ENCODE measurements around the gene BMPR2.

Gene BMPR2

DNA sequence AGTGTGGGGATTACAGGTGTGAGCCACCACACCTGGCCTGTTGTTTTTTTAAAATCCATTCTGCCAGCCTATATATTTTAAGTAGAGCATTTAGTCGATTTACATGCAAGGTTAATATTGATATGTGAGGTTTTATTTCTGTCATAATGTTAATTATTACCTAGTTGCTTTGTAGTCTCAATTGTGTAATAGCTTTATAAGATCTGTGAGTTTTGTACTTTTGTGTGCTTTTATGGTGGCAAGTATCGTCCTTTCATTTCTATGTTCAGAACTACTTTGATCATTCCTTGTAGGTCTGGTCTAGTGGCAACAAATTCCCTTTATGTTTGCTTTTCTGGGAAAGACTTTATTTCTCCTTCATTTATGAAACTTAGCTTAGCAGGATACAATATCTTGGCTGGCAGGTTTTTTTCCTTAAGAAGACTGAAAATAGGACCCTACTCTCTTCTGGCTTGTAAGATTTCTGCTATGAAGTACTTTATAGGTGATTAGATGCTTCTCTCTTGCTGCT lies 207.6 kb downstream of the BMPR2 start:
- H3K4me1 ChIP-seq (ENCODE audit: control insufficient read depth, insufficient read depth, low read length) = peaks cover 6% of the 10 kb centered on the region
- no peaks in the 10 kb centered on the region for H3K9me3 ChIP-seq (ENCODE audit: control insufficient read depth, low read length)
- H3K27me3 ChIP-seq (ENCODE audit: control insufficient read depth, insufficient read depth, low read length) = no peaks in the 10 kb centered on the region
- no peak overlapping the region for H3K9ac ChIP-seq (ENCODE audit: low read length)
- no peak overlapping the region for H3K4me3 ChIP-seq (ENCODE audit: low read length)
- H3K36me3 ChIP-seq (ENCODE audit: control insufficient read depth, insufficient read depth, low read length) = no peaks in the 10 kb centered on the region

- H3K4me3 ChIP-seq (ENCODE audit: low read length) = no peak overlapping the region
- H3K36me3 ChIP-seq (ENCODE audit: control insufficient read depth, insufficient read depth, low read length) = no peaks in the 10 kb centered on the region
- peak overlapping the region; percentile 1 for H3K9ac ChIP-seq (ENCODE audit: low read length)
- no peaks in the 10 kb centered on the region for H3K9me3 ChIP-seq (ENCODE audit: control insufficient read depth, low read length)
- peaks cover 15% of the 10 kb centered on the region for H3K4me1 ChIP-seq (ENCODE audit: control insufficient read depth, insufficient read depth, low read length)
- H3K27me3 ChIP-seq (ENCODE audit: control insufficient read depth, insufficient read depth, low read length) = no peaks in the 10 kb centered on the region
These were observed 212.8 kb downstream of the BMPR2 start for GRCh38 chr2:202588647-202589581.

DNA sequence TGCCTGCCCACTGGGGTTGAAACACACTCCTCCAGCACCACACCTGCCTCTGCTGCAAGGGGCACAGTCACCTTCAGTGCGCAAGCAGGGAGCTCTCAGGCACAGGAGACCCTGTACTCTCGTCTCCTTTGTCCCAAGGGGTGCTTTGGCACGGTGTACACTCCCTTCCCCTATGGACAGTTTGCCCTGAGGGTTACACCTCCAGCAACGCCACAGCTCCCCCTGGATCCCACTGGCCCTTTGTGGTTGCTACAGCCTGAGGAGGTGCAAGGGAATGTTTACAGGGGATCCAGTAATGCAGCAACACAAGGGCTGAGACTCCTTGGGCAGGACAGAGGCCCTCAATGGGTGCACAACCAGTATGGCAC lies 213.4 kb downstream of the BMPR2 start:
- Histone ChIP-seq H3K9ac (ENCODE audit: low read length) (no peak overlapping the region), H3K9me3 (ENCODE audit: control insufficient read depth, low read length) (no peaks in the 10 kb centered on the region), H3K27me3 (ENCODE audit: control insufficient read depth, insufficient read depth, low read length) (no peaks in the 10 kb centered on the region), H3K4me3 (ENCODE audit: low read length) (no peak overlapping the region), H3K4me1 (ENCODE audit: control insufficient read depth, insufficient read depth, low read length) (peaks cover 15% of the 10 kb centered on the region), H3K36me3 (ENCODE audit: control insufficient read depth, insufficient read depth, low read length) (no peaks in the 10 kb centered on the region)

DNA sequence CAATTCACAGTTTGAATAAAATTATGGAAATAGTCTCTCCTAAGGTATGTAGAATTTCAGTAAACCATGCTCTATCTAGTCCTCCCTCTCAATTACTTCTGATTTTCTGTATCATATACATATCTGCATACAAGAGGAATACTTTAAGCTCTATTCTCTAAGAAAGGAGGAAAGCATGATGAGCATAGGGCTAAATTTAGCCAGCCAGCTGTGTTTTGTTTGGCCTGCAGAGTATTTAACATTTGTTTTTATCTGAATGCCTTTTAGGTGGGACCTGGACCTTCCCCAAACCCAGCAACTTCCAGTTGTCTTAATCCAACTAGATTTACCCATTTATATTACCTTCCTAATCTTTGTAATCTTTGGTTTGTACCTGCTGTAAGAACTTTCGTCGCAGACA lies 216.4 kb downstream of the BMPR2 start:
- no peaks in the 10 kb centered on the region for H3K9me3 ChIP-seq (ENCODE audit: control insufficient read depth, low read length)
- peaks cover 15% of the 10 kb centered on the region for H3K4me1 ChIP-seq (ENCODE audit: control insufficient read depth, insufficient read depth, low read length)
- no peaks in the 10 kb centered on the region for H3K27me3 ChIP-seq (ENCODE audit: control insufficient read depth, insufficient read depth, low read length)
- H3K36me3 ChIP-seq (ENCODE audit: control insufficient read depth, insufficient read depth, low read length) = no peaks in the 10 kb centered on the region
- H3K4me3 ChIP-seq (ENCODE audit: low read length) = no peak overlapping the region
- no peak overlapping the region for H3K9ac ChIP-seq (ENCODE audit: low read length)

- no peak overlapping the region for H3K4me3 ChIP-seq (ENCODE audit: low read length)
- no peak overlapping the region for H3K9ac ChIP-seq (ENCODE audit: low read length)
- H3K4me1 ChIP-seq (ENCODE audit: control insufficient read depth, insufficient read depth, low read length) = no peaks in the 10 kb centered on the region
- H3K9me3 ChIP-seq (ENCODE audit: control insufficient read depth, low read length) = no peaks in the 10 kb centered on the region
- no peaks in the 10 kb centered on the region for H3K36me3 ChIP-seq (ENCODE audit: control insufficient read depth, insufficient read depth, low read length)
- H3K27me3 ChIP-seq (ENCODE audit: control insufficient read depth, insufficient read depth, low read length) = no peaks in the 10 kb centered on the region
These were observed 223.0 kb downstream of the BMPR2 start for GRCh38 chr2:202599105-202599504.

DNA sequence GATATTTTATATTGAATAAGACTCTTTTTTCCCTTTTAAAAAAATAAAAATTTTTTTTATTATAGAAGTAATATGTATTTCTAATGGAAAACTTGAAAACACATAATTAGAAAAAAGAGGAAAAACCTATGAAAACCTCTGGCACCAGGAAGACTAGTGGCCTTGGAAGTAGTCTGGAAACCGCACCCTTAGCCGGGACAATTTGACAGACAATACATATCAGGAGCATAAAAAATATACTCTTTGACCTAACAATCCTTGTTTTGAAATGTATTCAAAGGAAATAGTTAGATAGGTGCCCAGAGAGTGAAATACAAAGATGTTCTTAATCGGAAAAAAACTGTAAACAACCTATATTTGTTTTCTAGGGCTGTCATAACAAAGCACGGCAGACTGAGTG lies 223.8 kb downstream of the BMPR2 start:
- Histone ChIP-seq H3K27me3 (ENCODE audit: control insufficient read depth, insufficient read depth, low read length) (no peaks in the 10 kb centered on the region), H3K36me3 (ENCODE audit: control insufficient read depth, insufficient read depth, low read length) (no peaks in the 10 kb centered on the region), H3K4me1 (ENCODE audit: control insufficient read depth, insufficient read depth, low read length) (no peaks in the 10 kb centered on the region), H3K9ac (ENCODE audit: low read length) (no peak overlapping the region), H3K9me3 (ENCODE audit: control insufficient read depth, low read length) (no peaks in the 10 kb centered on the region), H3K4me3 (ENCODE audit: low read length) (no peak overlapping the region)

- Histone ChIP-seq H3K4me1 (ENCODE audit: control insufficient read depth, insufficient read depth, low read length) (no peaks in the 10 kb centered on the region), H3K4me3 (ENCODE audit: low read length) (no peak overlapping the region), H3K36me3 (ENCODE audit: control insufficient read depth, insufficient read depth, low read length) (no peaks in the 10 kb centered on the region), H3K9me3 (ENCODE audit: control insufficient read depth, low read length) (no peaks in the 10 kb centered on the region), H3K9ac (ENCODE audit: low read length) (no peak overlapping the region), H3K27me3 (ENCODE audit: control insufficient read depth, insufficient read depth, low read length) (no peaks in the 10 kb centered on the region)
These were observed 228.6 kb downstream of the BMPR2 start for GRCh38 chr2:202604699-202605098.

DNA sequence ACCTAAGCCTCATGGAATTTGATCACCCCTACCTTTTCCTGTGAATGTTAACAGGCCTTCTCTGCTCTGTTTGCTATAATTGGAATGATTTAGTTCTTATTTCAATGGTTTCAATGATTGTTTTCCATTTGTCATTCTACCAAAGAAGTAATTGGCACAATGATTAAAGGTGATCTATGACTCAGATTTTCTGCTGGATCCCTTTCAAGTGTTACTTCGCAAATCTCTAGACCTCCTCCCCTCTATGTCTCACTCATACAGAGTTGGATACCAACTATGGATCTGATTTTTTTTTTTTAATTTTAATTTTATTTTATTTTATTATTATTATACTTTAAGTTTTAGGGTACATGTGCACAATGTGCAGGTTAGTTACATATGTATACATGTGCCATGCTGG lies 229.0 kb downstream of the BMPR2 start:
- Histone ChIP-seq H3K9me3 (ENCODE audit: control insufficient read depth, low read length) (no peaks in the 10 kb centered on the region), H3K4me3 (ENCODE audit: low read length) (no peak overlapping the region), H3K9ac (ENCODE audit: low read length) (no peak overlapping the region), H3K27me3 (ENCODE audit: control insufficient read depth, insufficient read depth, low read length) (no peaks in the 10 kb centered on the region), H3K4me1 (ENCODE audit: control insufficient read depth, insufficient read depth, low read length) (no peaks in the 10 kb centered on the region), H3K36me3 (ENCODE audit: control insufficient read depth, insufficient read depth, low read length) (no peaks in the 10 kb centered on the region)

GRCh38 chr2:202608142-202608852 lies 232.2 kb downstream of the BMPR2 start:
- no peaks in the 10 kb centered on the region for H3K27me3 ChIP-seq (ENCODE audit: control insufficient read depth, insufficient read depth, low read length)
- no peaks in the 10 kb centered on the region for H3K4me1 ChIP-seq (ENCODE audit: control insufficient read depth, insufficient read depth, low read length)
- no peak overlapping the region for H3K9ac ChIP-seq (ENCODE audit: low read length)
- no peaks in the 10 kb centered on the region for H3K36me3 ChIP-seq (ENCODE audit: control insufficient read depth, insufficient read depth, low read length)
- no peak overlapping the region for H3K4me3 ChIP-seq (ENCODE audit: low read length)
- no peaks in the 10 kb centered on the region for H3K9me3 ChIP-seq (ENCODE audit: control insufficient read depth, low read length)

GRCh38 chr2:202609381-202610145 lies 233.4 kb downstream of the BMPR2 start:
- Histone ChIP-seq H3K4me1 (ENCODE audit: control insufficient read depth, insufficient read depth, low read length) (no peaks in the 10 kb centered on the region), H3K9ac (ENCODE audit: low read length) (no peak overlapping the region), H3K36me3 (ENCODE audit: control insufficient read depth, insufficient read depth, low read length) (no peaks in the 10 kb centered on the region), H3K4me3 (ENCODE audit: low read length) (no peak overlapping the region), H3K27me3 (ENCODE audit: control insufficient read depth, insufficient read depth, low read length) (no peaks in the 10 kb centered on the region), H3K9me3 (ENCODE audit: control insufficient read depth, low read length) (no peaks in the 10 kb centered on the region)

GRCh38 chr2:202610380-202610779 lies 234.3 kb downstream of the BMPR2 start:
- no peaks in the 10 kb centered on the region for H3K9me3 ChIP-seq (ENCODE audit: control insufficient read depth, low read length)
- H3K27me3 ChIP-seq (ENCODE audit: control insufficient read depth, insufficient read depth, low read length) = no peaks in the 10 kb centered on the region
- no peaks in the 10 kb centered on the region for H3K36me3 ChIP-seq (ENCODE audit: control insufficient read depth, insufficient read depth, low read length)
- no peak overlapping the region for H3K4me3 ChIP-seq (ENCODE audit: low read length)
- H3K4me1 ChIP-seq (ENCODE audit: control insufficient read depth, insufficient read depth, low read length) = no peaks in the 10 kb centered on the region
- H3K9ac ChIP-seq (ENCODE audit: low read length) = no peak overlapping the region

GRCh38 chr2:202612145-202612544 lies 236.0 kb downstream of the BMPR2 start:
- no peaks in the 10 kb centered on the region for H3K9me3 ChIP-seq (ENCODE audit: control insufficient read depth, low read length)
- no peaks in the 10 kb centered on the region for H3K4me1 ChIP-seq (ENCODE audit: control insufficient read depth, insufficient read depth, low read length)
- no peaks in the 10 kb centered on the region for H3K27me3 ChIP-seq (ENCODE audit: control insufficient read depth, insufficient read depth, low read length)
- no peaks in the 10 kb centered on the region for H3K36me3 ChIP-seq (ENCODE audit: control insufficient read depth, insufficient read depth, low read length)
- no peak overlapping the region for H3K4me3 ChIP-seq (ENCODE audit: low read length)
- H3K9ac ChIP-seq (ENCODE audit: low read length) = no peak overlapping the region
